ENCODE data around the gene STYXL1.

DNA sequence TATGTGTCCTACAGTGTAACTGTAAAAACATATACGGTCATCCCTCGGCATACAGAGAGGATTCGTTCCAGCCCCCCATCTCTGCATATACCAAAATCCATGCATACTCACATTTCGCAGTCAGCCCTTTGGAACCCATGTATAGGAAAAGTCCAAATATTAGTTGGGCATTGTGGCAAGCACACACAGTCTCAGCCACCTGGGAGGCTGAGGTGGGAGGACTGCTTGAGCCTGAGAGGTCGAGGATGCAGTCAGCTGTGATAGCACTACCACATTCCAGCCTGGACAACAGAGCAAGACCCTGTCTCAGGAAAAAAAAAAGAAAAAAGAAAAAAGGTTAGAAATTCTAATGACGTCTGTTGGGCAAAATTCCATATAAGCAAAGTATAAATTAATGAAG is 29.2 kb upstream of the STYXL1 start:
- no peak for TF ChIP-seq EZH2 (IDR thresholded peaks at IDR 0.05; ENCODE audit: borderline replicate concordance, low read depth, low read length, severe bottlenecking)
- TF ChIP-seq, protein P1, sequence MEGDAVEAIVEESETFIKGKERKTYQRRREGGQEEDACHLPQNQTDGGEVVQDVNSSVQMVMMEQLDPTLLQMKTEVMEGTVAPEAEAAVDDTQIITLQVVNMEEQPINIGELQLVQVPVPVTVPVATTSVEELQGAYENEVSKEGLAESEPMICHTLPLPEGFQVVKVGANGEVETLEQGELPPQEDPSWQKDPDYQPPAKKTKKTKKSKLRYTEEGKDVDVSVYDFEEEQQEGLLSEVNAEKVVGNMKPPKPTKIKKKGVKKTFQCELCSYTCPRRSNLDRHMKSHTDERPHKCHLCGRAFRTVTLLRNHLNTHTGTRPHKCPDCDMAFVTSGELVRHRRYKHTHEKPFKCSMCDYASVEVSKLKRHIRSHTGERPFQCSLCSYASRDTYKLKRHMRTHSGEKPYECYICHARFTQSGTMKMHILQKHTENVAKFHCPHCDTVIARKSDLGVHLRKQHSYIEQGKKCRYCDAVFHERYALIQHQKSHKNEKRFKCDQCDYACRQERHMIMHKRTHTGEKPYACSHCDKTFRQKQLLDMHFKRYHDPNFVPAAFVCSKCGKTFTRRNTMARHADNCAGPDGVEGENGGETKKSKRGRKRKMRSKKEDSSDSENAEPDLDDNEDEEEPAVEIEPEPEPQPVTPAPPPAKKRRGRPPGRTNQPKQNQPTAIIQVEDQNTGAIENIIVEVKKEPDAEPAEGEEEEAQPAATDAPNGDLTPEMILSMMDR (IDR thresholded peaks at IDR 0.05; ENCODE audit: borderline replicate concordance, extremely low read depth, low read length, poor library complexity, severe bottlenecking): no peak
